Measurements from ENCODE around the gene VEGFA. TPM values are rescaled to one million over a fixed set of nuclear protein-coding genes. Genes with fewer than 3 reads are reported as not detected.

The VEGFA gene
- total RNA-seq (2021) = 116 and 144 TPM in 2 replicates
- Bru-seq, nascent RNA = percentile 88 among the genes with signal in this experiment
- percentile 92 among the genes with signal in this experiment for BruChase-seq, experiment 1, labeled RNA remaining after a 2-hour chase
- BruChase-seq, experiment 2, labeled RNA remaining after a 6-hour chase = percentile 90 among the genes with signal in this experiment
- long read RNA-seq, transcript VEGFA-231 (8 exons, 1,188 nt) = minor isoform, 5 of 209 reads
- long read RNA-seq, transcript VEGFA-211 (4 exons, 1,683 nt) = minor isoform, 5 of 209 reads
- long read RNA-seq, transcript VEGFA-227 (6 exons, 984 nt) = major isoform, 82 of 209 reads
- long read RNA-seq, transcript VEGFA-205 (7 exons, 3,535 nt) = minor isoform, 73 of 209 reads
- long read RNA-seq, partial matches to known transcripts = 5 of 209 reads
- long read RNA-seq, other reads (novel, unspliced or antisense) = 32 of 209 reads

DNA sequence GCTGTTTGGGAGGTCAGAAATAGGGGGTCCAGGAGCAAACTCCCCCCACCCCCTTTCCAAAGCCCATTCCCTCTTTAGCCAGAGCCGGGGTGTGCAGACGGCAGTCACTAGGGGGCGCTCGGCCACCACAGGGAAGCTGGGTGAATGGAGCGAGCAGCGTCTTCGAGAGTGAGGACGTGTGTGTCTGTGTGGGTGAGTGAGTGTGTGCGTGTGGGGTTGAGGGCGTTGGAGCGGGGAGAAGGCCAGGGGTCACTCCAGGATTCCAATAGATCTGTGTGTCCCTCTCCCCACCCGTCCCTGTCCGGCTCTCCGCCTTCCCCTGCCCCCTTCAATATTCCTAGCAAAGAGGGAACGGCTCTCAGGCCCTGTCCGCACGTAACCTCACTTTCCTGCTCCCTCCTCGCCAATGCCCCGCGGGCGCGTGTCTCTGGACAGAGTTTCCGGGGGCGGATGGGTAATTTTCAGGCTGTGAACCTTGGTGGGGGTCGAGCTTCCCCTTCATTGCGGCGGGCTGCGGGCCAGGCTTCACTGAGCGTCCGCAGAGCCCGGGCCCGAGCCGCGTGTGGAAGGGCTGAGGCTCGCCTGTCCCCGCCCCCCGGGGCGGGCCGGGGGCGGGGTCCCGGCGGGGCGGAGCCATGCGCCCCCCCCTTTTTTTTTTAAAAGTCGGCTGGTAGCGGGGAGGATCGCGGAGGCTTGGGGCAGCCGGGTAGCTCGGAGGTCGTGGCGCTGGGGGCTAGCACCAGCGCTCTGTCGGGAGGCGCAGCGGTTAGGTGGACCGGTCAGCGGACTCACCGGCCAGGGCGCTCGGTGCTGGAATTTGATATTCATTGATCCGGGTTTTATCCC, at the start of gene VEGFA:
Gene VEGFA, plus strand, starts transcription at position 686 of the 846 bp plus-strand sequence.
- peak; percentile 92 for DNase-seq (ENCODE audit: low spot score)
- H3K27me3 ChIP-seq (replicated peaks; ENCODE audit: insufficient read depth, low read depth, low read length, poor library complexity) = no peaks in the 10 kb centered on the region
- intact Hi-C loops (cut with micrococcal nuclease; ENCODE audit: unreplicated experiment) = loop anchor here (1.0 to 5.0 kb wide), 3 partner anchors 305 to 383 kb away; no protein-coding TSS in a partner anchor
- no TSS peak for BruUV-seq (replicated peaks)
- peaks cover 3% of the 10 kb centered on the region for H3K4me1 ChIP-seq (ENCODE audit: insufficient read depth, low read length, poor library complexity, severe bottlenecking)
- peak within 1 kb of the TSS; percentile 98 for H3K27ac ChIP-seq (ENCODE audit: low read depth, low read length, poor library complexity, severe bottlenecking)
- H3K4me3 ChIP-seq (ENCODE audit: low read depth, low read length, poor library complexity, severe bottlenecking) = peak within 1 kb of the TSS; percentile 76
- CTCF ChIA-PET = interaction anchor here (0.6 to 3.5 kb wide), 7 partner anchors 9 to 309 kb away, joined by 3 to 49 read pairs (median 4); no protein-coding TSS in a partner anchor
- H3K36me3 ChIP-seq (ENCODE audit: insufficient read depth, low read length, poor library complexity, severe bottlenecking) = peaks cover 8% of the 10 kb centered on the region
- no peak for TF ChIP-seq EZH2 (IDR thresholded peaks at IDR 0.05; ENCODE audit: borderline replicate concordance, low read depth, low read length, poor library complexity, severe bottlenecking)
- TF ChIP-seq, protein P1, sequence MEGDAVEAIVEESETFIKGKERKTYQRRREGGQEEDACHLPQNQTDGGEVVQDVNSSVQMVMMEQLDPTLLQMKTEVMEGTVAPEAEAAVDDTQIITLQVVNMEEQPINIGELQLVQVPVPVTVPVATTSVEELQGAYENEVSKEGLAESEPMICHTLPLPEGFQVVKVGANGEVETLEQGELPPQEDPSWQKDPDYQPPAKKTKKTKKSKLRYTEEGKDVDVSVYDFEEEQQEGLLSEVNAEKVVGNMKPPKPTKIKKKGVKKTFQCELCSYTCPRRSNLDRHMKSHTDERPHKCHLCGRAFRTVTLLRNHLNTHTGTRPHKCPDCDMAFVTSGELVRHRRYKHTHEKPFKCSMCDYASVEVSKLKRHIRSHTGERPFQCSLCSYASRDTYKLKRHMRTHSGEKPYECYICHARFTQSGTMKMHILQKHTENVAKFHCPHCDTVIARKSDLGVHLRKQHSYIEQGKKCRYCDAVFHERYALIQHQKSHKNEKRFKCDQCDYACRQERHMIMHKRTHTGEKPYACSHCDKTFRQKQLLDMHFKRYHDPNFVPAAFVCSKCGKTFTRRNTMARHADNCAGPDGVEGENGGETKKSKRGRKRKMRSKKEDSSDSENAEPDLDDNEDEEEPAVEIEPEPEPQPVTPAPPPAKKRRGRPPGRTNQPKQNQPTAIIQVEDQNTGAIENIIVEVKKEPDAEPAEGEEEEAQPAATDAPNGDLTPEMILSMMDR (conservative IDR thresholded peaks at IDR 0.05; ENCODE audit: low read depth, low read length) = peak; percentile 99
- POLR2A ChIA-PET (ENCODE audit: low non-redundant PET) = interaction anchor here (0.6 to 1.2 kb wide), 7 partner anchors 80 to 487 kb away, joined by 3 to 8 read pairs (median 5); no protein-coding TSS in a partner anchor
- H3K9me3 ChIP-seq (ENCODE audit: low read depth, low read length, poor library complexity, severe bottlenecking) = no peaks in the 10 kb centered on the region

GRCh38 chr6:43720999-43721398, 49.0 kb upstream of the VEGFA start:
- Histone ChIP-seq H3K27ac (ENCODE audit: low read depth, low read length, poor library complexity, severe bottlenecking) (no peak overlapping the region), H3K36me3 (ENCODE audit: insufficient read depth, low read length, poor library complexity, severe bottlenecking) (no peaks in the 10 kb centered on the region), H3K4me1 (ENCODE audit: insufficient read depth, low read length, poor library complexity, severe bottlenecking) (peaks cover 32% of the 10 kb centered on the region), H3K27me3 (replicated peaks; ENCODE audit: insufficient read depth, low read depth, low read length, poor library complexity) (no peaks in the 10 kb centered on the region), H3K9me3 (ENCODE audit: low read depth, low read length, poor library complexity, severe bottlenecking) (no peaks in the 10 kb centered on the region), H3K4me3 (ENCODE audit: low read depth, low read length, poor library complexity, severe bottlenecking) (no peak overlapping the region)
- POLR2A ChIA-PET (ENCODE audit: low non-redundant PET) = no interaction called here
- CTCF ChIA-PET = interaction anchor here (0.5 to 1.1 kb wide), 2 partner anchors 22 to 358 kb away, joined by 3 read pairs; no protein-coding TSS in a partner anchor
- TF ChIP-seq, protein P1 (conservative IDR thresholded peaks at IDR 0.05; ENCODE audit: low read depth, low read length) = no peak
- no peak for TF ChIP-seq EZH2 (IDR thresholded peaks at IDR 0.05; ENCODE audit: borderline replicate concordance, low read depth, low read length, poor library complexity, severe bottlenecking)
- intact Hi-C loops (cut with micrococcal nuclease; ENCODE audit: unreplicated experiment) = no loop called here
- no peak for DNase-seq (ENCODE audit: low spot score)
- no TSS peak for BruUV-seq (replicated peaks)

GRCh38 chr6:43722920-43723545, 47.0 kb upstream of the VEGFA start:
- CTCF ChIA-PET = no interaction called here
- BruUV-seq (replicated peaks) = no TSS peak

More at GRCh38 chr6:43722920-43723545, 47.0 kb upstream of the VEGFA start:
- no peak overlapping the region for H3K4me3 ChIP-seq (ENCODE audit: low read depth, low read length, poor library complexity, severe bottlenecking)
- H3K27me3 ChIP-seq (replicated peaks; ENCODE audit: insufficient read depth, low read depth, low read length, poor library complexity) = no peaks in the 10 kb centered on the region
- H3K4me1 ChIP-seq (ENCODE audit: insufficient read depth, low read length, poor library complexity, severe bottlenecking) = peaks cover 21% of the 10 kb centered on the region
- no peaks in the 10 kb centered on the region for H3K9me3 ChIP-seq (ENCODE audit: low read depth, low read length, poor library complexity, severe bottlenecking)
- intact Hi-C loops (cut with micrococcal nuclease; ENCODE audit: unreplicated experiment) = loop anchor here (1.0 kb wide), 1 partner anchor 351 kb away; no protein-coding TSS in a partner anchor
- H3K36me3 ChIP-seq (ENCODE audit: insufficient read depth, low read length, poor library complexity, severe bottlenecking) = no peaks in the 10 kb centered on the region
- DNase-seq (ENCODE audit: low spot score) = no peak
- H3K27ac ChIP-seq (ENCODE audit: low read depth, low read length, poor library complexity, severe bottlenecking) = no peak overlapping the region
- TF ChIP-seq, protein P1 (conservative IDR thresholded peaks at IDR 0.05; ENCODE audit: low read depth, low read length) = no peak
- no peak for TF ChIP-seq EZH2 (IDR thresholded peaks at IDR 0.05; ENCODE audit: borderline replicate concordance, low read depth, low read length, poor library complexity, severe bottlenecking)
- POLR2A ChIA-PET (ENCODE audit: low non-redundant PET) = no interaction called here

Measured in A673 (cell line).